Ovary (tissue), 3 donors: ENCODE results near the gene MRPL39.

Experiments used
- EP300 ChIP-seq: sonication (generic); formaldehyde crosslinking; IDR thresholded peaks from one replicate; pipeline ENCODE4 v1.6.1; 2017; ENCODE audit warnings: antibody characterized with exemption
- TF ChIP-seq, protein P1 (sequence below), 3 donors: fragments of 450-650 bp in 2 of 3; fragments of 200-600 bp in 1 of 3; IDR thresholded peaks; one replicate each; pipeline versions ENCODE4 v1.5.1 to v1.8.0; 2016 to 2022; ENCODE audit warnings: antibody characterized with exemption in 3 of 3, mild to moderate bottlenecking in 1 of 3
- donor health status: DM: no; HTN: no; CAD: no.

DNA sequence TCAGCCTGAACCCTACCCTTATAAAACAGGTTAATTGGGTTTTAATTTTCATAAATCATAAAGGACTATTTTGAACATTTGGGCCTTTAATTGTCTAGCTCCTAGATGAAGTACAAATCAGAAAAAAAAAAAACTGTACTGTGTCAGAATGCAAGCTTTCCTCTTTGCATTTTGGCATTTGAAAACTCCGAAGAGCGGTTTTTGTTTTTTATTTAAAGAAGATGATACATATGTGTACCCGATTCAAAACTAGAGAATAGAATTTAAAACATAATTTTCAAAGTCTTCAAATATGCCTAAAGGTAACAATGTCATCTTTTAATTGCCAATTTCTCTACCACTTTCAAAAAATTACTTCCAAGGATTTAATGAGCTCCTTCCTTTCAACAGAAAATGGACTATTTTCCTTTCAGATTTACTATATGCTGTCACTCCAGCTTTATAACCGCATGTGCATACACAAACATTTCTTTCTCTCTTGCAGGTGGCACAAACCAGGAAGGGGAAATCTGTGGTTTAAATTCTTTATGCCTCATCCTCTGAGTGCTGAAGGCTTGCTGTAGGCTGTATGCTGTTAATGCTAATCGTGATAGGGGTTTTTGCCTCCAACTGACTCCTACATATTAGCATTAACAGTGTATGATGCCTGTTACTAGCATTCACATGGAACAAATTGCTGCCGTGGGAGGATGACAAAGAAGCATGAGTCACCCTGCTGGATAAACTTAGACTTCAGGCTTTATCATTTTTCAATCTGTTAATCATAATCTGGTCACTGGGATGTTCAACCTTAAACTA, 33.7 kb downstream of the MRPL39 start:
- no peak for TF ChIP-seq EP300
- TF ChIP-seq, protein P1, sequence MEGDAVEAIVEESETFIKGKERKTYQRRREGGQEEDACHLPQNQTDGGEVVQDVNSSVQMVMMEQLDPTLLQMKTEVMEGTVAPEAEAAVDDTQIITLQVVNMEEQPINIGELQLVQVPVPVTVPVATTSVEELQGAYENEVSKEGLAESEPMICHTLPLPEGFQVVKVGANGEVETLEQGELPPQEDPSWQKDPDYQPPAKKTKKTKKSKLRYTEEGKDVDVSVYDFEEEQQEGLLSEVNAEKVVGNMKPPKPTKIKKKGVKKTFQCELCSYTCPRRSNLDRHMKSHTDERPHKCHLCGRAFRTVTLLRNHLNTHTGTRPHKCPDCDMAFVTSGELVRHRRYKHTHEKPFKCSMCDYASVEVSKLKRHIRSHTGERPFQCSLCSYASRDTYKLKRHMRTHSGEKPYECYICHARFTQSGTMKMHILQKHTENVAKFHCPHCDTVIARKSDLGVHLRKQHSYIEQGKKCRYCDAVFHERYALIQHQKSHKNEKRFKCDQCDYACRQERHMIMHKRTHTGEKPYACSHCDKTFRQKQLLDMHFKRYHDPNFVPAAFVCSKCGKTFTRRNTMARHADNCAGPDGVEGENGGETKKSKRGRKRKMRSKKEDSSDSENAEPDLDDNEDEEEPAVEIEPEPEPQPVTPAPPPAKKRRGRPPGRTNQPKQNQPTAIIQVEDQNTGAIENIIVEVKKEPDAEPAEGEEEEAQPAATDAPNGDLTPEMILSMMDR (IDR thresholded peaks at IDR 0.05): no peak
